Measurements from ENCODE around the gene YBX3. TPM values are rescaled to one million over a fixed set of nuclear protein-coding genes. Genes with fewer than 3 reads are reported as not detected.

The YBX3 gene
- total and polyA plus RNA-seq, 10 donors = 87.0 to 250 (median 174) TPM

GRCh38 chr12:10697862-10698261, 25.3 kb downstream of the YBX3 start:
- intact Hi-C loops (cut with DNase I; ENCODE audit: low total_unique reads) = no loop called here
- H3K9me3 ChIP-seq = no peaks in the 10 kb centered on the region
- no peak overlapping the region for H3K4me3 ChIP-seq
- no peak overlapping the region for H3K27ac ChIP-seq
- no peaks in the 10 kb centered on the region for H3K27me3 ChIP-seq (replicated peaks in 1 of 7)
- peaks cover 0 to 9% (median 0%) of the 10 kb centered on the region in 6 donors for H3K4me1 ChIP-seq
- TF ChIP-seq CTCF (IDR thresholded peaks at IDR 0.05 in 8 of 11, conservative IDR thresholded peaks at IDR 0.05 in 3 of 11) (no peak), POLR2AphosphoS5 (IDR thresholded peaks at IDR 0.05) (no peak), POLR2A (IDR thresholded peaks at IDR 0.05) (no peak)
- peaks cover 0 to 55% (median 32%) of the 10 kb centered on the region in 6 donors for H3K36me3 ChIP-seq
- WGBS, 5 donors = 70 to 93% (median 88%) methylated on average over 1 of the region's 1 CpG
- no peak for DNase-seq

GRCh38 chr12:10697156-10697555, 26.0 kb downstream of the YBX3 start:
- no peaks in the 10 kb centered on the region for H3K9me3 ChIP-seq
- no peaks in the 10 kb centered on the region for H3K27me3 ChIP-seq (replicated peaks in 1 of 7)
- intact Hi-C loops (cut with DNase I; ENCODE audit: low total_unique reads) = no loop called here
- H3K27ac ChIP-seq = no peak overlapping the region
- WGBS, 5 donors = 65 to 89% (median 85%) methylated on average over 2 of the region's 2 CpGs
- H3K4me1 ChIP-seq = peaks cover 0 to 9% (median 0%) of the 10 kb centered on the region in 6 donors
- DNase-seq = no peak
- H3K4me3 ChIP-seq = no peak overlapping the region
- TF ChIP-seq CTCF (IDR thresholded peaks at IDR 0.05 in 8 of 11, conservative IDR thresholded peaks at IDR 0.05 in 3 of 11) (no peak), POLR2A (IDR thresholded peaks at IDR 0.05) (no peak), POLR2AphosphoS5 (IDR thresholded peaks at IDR 0.05) (no peak)
- H3K36me3 ChIP-seq = peaks cover 0 to 48% (median 26%) of the 10 kb centered on the region in 6 donors

GRCh38 chr12:10690906-10691305, 32.2 kb downstream of the YBX3 start:
- Histone ChIP-seq H3K4me3 (no peak overlapping the region), H3K9me3 (peaks cover 0 to 14% (median 4%) of the 10 kb centered on the region in 8 donors), H3K27ac (no peak overlapping the region), H3K36me3 (no peaks in the 10 kb centered on the region), H3K27me3 (replicated peaks in 1 of 7) (no peaks in the 10 kb centered on the region), H3K4me1 (no peaks in the 10 kb centered on the region)
- DNase-seq = no peak
- TF ChIP-seq POLR2AphosphoS5 (IDR thresholded peaks at IDR 0.05) (no peak), POLR2A (IDR thresholded peaks at IDR 0.05) (no peak), CTCF (IDR thresholded peaks at IDR 0.05 in 8 of 11, conservative IDR thresholded peaks at IDR 0.05 in 3 of 11) (no peak)
- 88 to 100% (median 96%) methylated on average over 2 of the region's 2 CpGs for WGBS, 5 donors
- intact Hi-C loops (cut with DNase I; ENCODE audit: low total_unique reads) = no loop called here

GRCh38 chr12:10689146-10689545, 34.0 kb downstream of the YBX3 start:
- intact Hi-C loops (cut with DNase I; ENCODE audit: low total_unique reads) = no loop called here
- Histone ChIP-seq H3K27ac (no peak overlapping the region), H3K4me1 (no peaks in the 10 kb centered on the region), H3K36me3 (no peaks in the 10 kb centered on the region), H3K4me3 (no peak overlapping the region), H3K27me3 (replicated peaks in 1 of 7) (no peaks in the 10 kb centered on the region), H3K9me3 (peaks cover 0 to 14% (median 4%) of the 10 kb centered on the region in 8 donors)
- TF ChIP-seq POLR2A (IDR thresholded peaks at IDR 0.05) (no peak), POLR2AphosphoS5 (IDR thresholded peaks at IDR 0.05) (no peak), CTCF (IDR thresholded peaks at IDR 0.05 in 8 of 11, conservative IDR thresholded peaks at IDR 0.05 in 3 of 11) (no peak)
- 49 to 93% (median 91%) methylated on average over 2 of the region's 2 CpGs for WGBS, 5 donors
- DNase-seq = no peak
